NCI-H2081 (cell line): ENCODE results near the gene ZNF718.
"Not testable (repeated sequence)": the region's sequence is repeated elsewhere in the genome, so short reads cannot be mapped to it uniquely, and the experiment has no call there.

Experiments
- DNase-seq, 2 experiments: peaks; one replicate each; lab custom pipeline; 2025; lab: John Stamatoyannopoulos, UW

The ZNF718 gene

GRCh38 chr4:124275-125081 lies at the start of gene ZNF718:
TSS of gene ZNF718 (plus strand) at chr4:124501. CDS start at chr4:124671, 170 bp downstream.
- DNase-seq, result peak; percentile 97 to 99

GRCh38 chr4:85951-86350 lies 38.4 kb upstream of the ZNF718 start:
- DNase-seq, result no peak

GRCh38 chr4:86559-87324 lies 37.6 kb upstream of the ZNF718 start:
- DNase-seq, result not testable (repeated sequence)

GRCh38 chr4:98386-98785 lies 25.9 kb upstream of the ZNF718 start:
- DNase-seq, result no peak

- no peak for DNase-seq
Measured at GRCh38 chr4:99863-100262, 24.4 kb upstream of the ZNF718 start.

GRCh38 chr4:107083-107443 lies 17.2 kb upstream of the ZNF718 start:
- DNase-seq, result no peak

GRCh38 chr4:107444-108429 lies 16.6 kb upstream of the ZNF718 start:
- DNase-seq, result no peak

GRCh38 chr4:112771-113170 lies 11.5 kb upstream of the ZNF718 start:
- DNase-seq, result no peak

GRCh38 chr4:113732-114131 lies 10.6 kb upstream of the ZNF718 start:
- DNase-seq, result no peak

- DNase-seq, result no peak
Measured at GRCh38 chr4:114149-114548, 10.2 kb upstream of the ZNF718 start.

- no peak for DNase-seq
Measured at GRCh38 chr4:116499-116898, 7.8 kb upstream of the ZNF718 start.

- no peak for DNase-seq
Measured at GRCh38 chr4:120616-121015, 3.7 kb upstream of the ZNF718 start.

GRCh38 chr4:121408-122084 lies 2.8 kb upstream of the ZNF718 start:
- no peak for DNase-seq

- DNase-seq, result not testable (repeated sequence)
Measured at GRCh38 chr4:123922-124274, 403 bp upstream of the ZNF718 start.

GRCh38 chr4:125091-125771 lies 930 bp downstream of the ZNF718 start:
- peak; percentile 61 to 76 for DNase-seq

GRCh38 chr4:125833-126232 lies 1.5 kb downstream of the ZNF718 start:
- peak; percentile 3 to 47 for DNase-seq

- DNase-seq, result no peak
Measured at GRCh38 chr4:132483-132882, 8.2 kb downstream of the ZNF718 start.

GRCh38 chr4:138935-139334 lies 14.6 kb downstream of the ZNF718 start:
- DNase-seq, result no peak

- DNase-seq, result no peak
Measured at GRCh38 chr4:139691-140090, 15.4 kb downstream of the ZNF718 start.

- DNase-seq, result no peak
Measured at GRCh38 chr4:146621-147020, 22.3 kb downstream of the ZNF718 start.

- no peak for DNase-seq
Measured at GRCh38 chr4:147233-147632, 22.9 kb downstream of the ZNF718 start.
